OCI-LY1 (cell line): Measurements from ENCODE around the gene RPS21.

Experiments used
- H2AFZ ChIP-seq: fragments of 200-600 bp; sonication (generic), shearing (Covaris generic); 2 replicates; pipeline ENCODE4 v1.6.0; 2014; ENCODE audit warnings: antibody characterized with exemption, mild to moderate bottlenecking, low read length
- H3F3A ChIP-seq: fragments of 200-600 bp; sonication (generic), shearing (Covaris generic); 2 replicates; pipeline ENCODE4 v1.6.0; 2014; ENCODE audit warnings: mild to moderate bottlenecking, antibody characterized with exemption, low read length, moderate library complexity; ENCODE audit not compliant: insufficient read depth
- H3K27ac ChIP-seq: fragments of 200-600 bp; sonication (generic); 2 replicates; pipeline ENCODE4 v1.5.1; 2014; ENCODE audit warnings: low read length, mixed run types, mild to moderate bottlenecking, low read depth; ENCODE audit not compliant: poor library complexity, severe bottlenecking
- H3K27me3 ChIP-seq: fragments of 200-600 bp; sonication (generic); 2 replicates; pipeline ENCODE4 v1.6.0; 2014; ENCODE audit warnings: antibody characterized with exemption, mild to moderate bottlenecking, low read length, moderate library complexity; ENCODE audit not compliant: insufficient read depth
- H3K36me3 ChIP-seq: fragments of 200-600 bp; sonication (generic); 2 replicates; pipeline ENCODE4 v1.6.1; 2014; ENCODE audit warnings: mild to moderate bottlenecking, antibody characterized with exemption, low read length, moderate library complexity, mixed read lengths; ENCODE audit not compliant: insufficient read depth
- H3K4me1 ChIP-seq: fragments of 200-600 bp; sonication (generic); 2 replicates; pipeline ENCODE4 v1.5.1; 2014; ENCODE audit warnings: mild to moderate bottlenecking, low read length, moderate library complexity; ENCODE audit not compliant: insufficient read depth, severe bottlenecking
- H3K4me2 ChIP-seq: fragments of 200-600 bp; sonication (generic), shearing (Covaris generic); 2 replicates; pipeline ENCODE4 v1.6.1; 2014; ENCODE audit warnings: low read length
- H3K4me3 ChIP-seq: fragments of 200-600 bp; sonication (generic); 2 replicates; pipeline ENCODE4 v1.5.1; 2014; ENCODE audit warnings: low read length, low read depth, mild to moderate bottlenecking, mixed read lengths; ENCODE audit not compliant: poor library complexity, severe bottlenecking
- H3K79me2 ChIP-seq: fragments of 200-600 bp; shearing (Covaris generic); 2 replicates; pipeline ENCODE4 v1.6.1; 2016; ENCODE audit warnings: mixed run types, low read length, mixed read lengths; ENCODE audit not compliant: insufficient read depth
- H3K9ac ChIP-seq: fragments of 200-600 bp; sonication (generic), shearing (Covaris generic); 2 replicates; pipeline ENCODE4 v1.6.1; 2014; ENCODE audit warnings: mild to moderate bottlenecking, low read length, mixed read lengths
- H3K9me2 ChIP-seq: fragments of 200-600 bp; sonication (generic), shearing (Covaris generic); 2 replicates; pipeline ENCODE4 v1.6.1; 2014; ENCODE audit warnings: low read depth, mild to moderate bottlenecking, low read length, mixed read lengths
- H3K9me3 ChIP-seq: fragments of 200-600 bp; shearing (Covaris generic); 2 replicates; pipeline ENCODE4 v1.6.1; 2014; ENCODE audit warnings: low read length, mixed read lengths
- H4K20me1 ChIP-seq: fragments of 200-600 bp; sonication (generic), shearing (Covaris generic); 2 replicates; pipeline ENCODE4 v1.6.0; 2016; ENCODE audit warnings: mild to moderate bottlenecking, low read length; ENCODE audit not compliant: insufficient read depth
- EZH2 ChIP-seq: fragments of 200-600 bp; sonication (generic), shearing (Covaris generic); IDR thresholded peaks from 2 replicates; pipeline ENCODE4 v1.8.0; 2017; ENCODE audit warnings: borderline replicate concordance, mixed run types, mild to moderate bottlenecking, antibody characterized with exemption, low read length, moderate library complexity, mixed read lengths
- TF ChIP-seq, protein P1 (sequence below): fragments of 200-600 bp; sonication (generic), shearing (Covaris generic); IDR thresholded peaks from 2 replicates; pipeline ENCODE4 v1.5.1; 2017; ENCODE audit warnings: mild to moderate bottlenecking, antibody characterized with exemption, low read length, moderate library complexity, mixed read lengths

RPS21 gene

DNA sequence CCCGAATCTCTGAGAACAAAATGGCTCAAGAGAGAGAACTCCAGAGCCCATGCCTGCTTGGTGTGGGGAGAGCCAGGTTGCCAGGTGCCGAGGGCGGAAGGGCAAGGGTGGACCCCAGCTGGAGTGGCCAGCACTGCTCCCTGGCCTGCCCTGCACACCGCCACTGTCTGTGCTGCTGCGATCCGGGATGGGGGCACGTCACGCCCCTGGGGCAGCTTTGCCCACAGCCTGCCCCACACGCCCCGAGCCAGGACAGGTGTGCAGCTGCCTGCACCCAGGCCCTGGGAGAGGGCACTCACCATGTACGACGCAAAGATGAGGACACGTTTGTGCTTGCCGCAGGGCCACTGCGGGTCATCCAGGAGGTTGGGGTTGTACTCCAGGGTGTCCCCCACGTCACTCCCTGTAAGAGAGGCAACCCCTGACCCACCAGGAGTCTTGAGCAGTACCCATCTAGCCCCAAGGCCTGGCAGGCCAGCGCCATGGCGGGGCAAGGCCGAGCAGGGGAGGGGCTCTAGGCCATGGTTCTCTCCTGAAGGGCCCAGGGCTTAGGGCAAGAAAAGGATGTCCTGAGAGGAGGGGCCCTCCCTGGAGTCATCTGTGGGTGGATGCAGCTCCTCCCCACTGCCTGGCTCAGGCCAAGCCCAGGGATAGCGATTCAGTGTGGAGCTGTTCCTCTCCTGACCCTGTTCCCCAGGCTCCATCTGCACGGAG lies 5.9 kb downstream of the RPS21 start:
- no peaks in the 10 kb centered on the region for H3K27me3 ChIP-seq
- H4K20me1 ChIP-seq: no peaks in the 10 kb centered on the region
- no peak overlapping the region for H3K4me3 ChIP-seq
- TF ChIP-seq EZH2: no peak
- TF ChIP-seq, protein P1, sequence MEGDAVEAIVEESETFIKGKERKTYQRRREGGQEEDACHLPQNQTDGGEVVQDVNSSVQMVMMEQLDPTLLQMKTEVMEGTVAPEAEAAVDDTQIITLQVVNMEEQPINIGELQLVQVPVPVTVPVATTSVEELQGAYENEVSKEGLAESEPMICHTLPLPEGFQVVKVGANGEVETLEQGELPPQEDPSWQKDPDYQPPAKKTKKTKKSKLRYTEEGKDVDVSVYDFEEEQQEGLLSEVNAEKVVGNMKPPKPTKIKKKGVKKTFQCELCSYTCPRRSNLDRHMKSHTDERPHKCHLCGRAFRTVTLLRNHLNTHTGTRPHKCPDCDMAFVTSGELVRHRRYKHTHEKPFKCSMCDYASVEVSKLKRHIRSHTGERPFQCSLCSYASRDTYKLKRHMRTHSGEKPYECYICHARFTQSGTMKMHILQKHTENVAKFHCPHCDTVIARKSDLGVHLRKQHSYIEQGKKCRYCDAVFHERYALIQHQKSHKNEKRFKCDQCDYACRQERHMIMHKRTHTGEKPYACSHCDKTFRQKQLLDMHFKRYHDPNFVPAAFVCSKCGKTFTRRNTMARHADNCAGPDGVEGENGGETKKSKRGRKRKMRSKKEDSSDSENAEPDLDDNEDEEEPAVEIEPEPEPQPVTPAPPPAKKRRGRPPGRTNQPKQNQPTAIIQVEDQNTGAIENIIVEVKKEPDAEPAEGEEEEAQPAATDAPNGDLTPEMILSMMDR: no peak
- H3F3A ChIP-seq: no peaks in the 10 kb centered on the region
- H2AFZ ChIP-seq: no peak overlapping the region
- H3K36me3 ChIP-seq: peaks cover 66% of the 10 kb centered on the region
- no peak overlapping the region for H3K9ac ChIP-seq
- peaks cover 12% of the 10 kb centered on the region for H3K4me1 ChIP-seq
- no peaks in the 10 kb centered on the region for H3K9me3 ChIP-seq
- no peak overlapping the region for H3K27ac ChIP-seq
- peaks cover 10% of the 10 kb centered on the region for H3K79me2 ChIP-seq
- H3K4me2 ChIP-seq: no peak overlapping the region
- no peaks in the 10 kb centered on the region for H3K9me2 ChIP-seq

GRCh38 chr20:62393335-62393665 lies 6.4 kb downstream of the RPS21 start:
- Histone ChIP-seq H3K27ac (no peak overlapping the region), H3K9me3 (no peaks in the 10 kb centered on the region), H2AFZ (no peak overlapping the region), H3K4me1 (peaks cover 7% of the 10 kb centered on the region), H3K9ac (no peak overlapping the region), H3K36me3 (peaks cover 61% of the 10 kb centered on the region), H3K4me2 (no peak overlapping the region), H3K9me2 (no peaks in the 10 kb centered on the region), H3K27me3 (no peaks in the 10 kb centered on the region), H3F3A (no peaks in the 10 kb centered on the region), H4K20me1 (no peaks in the 10 kb centered on the region), H3K79me2 (peaks cover 5% of the 10 kb centered on the region), H3K4me3 (no peak overlapping the region)
- TF ChIP-seq, protein P1: no peak
- no peak for TF ChIP-seq EZH2

GRCh38 chr20:62393830-62394229 lies 6.9 kb downstream of the RPS21 start:
- H3F3A ChIP-seq: no peaks in the 10 kb centered on the region
- no peaks in the 10 kb centered on the region for H3K9me3 ChIP-seq
- H3K4me1 ChIP-seq: peaks cover 2% of the 10 kb centered on the region
- no peak overlapping the region for H3K9ac ChIP-seq
- no peaks in the 10 kb centered on the region for H3K9me2 ChIP-seq
- H2AFZ ChIP-seq: no peak overlapping the region
- no peaks in the 10 kb centered on the region for H3K27me3 ChIP-seq
- H3K27ac ChIP-seq: no peak overlapping the region
- H3K4me3 ChIP-seq: no peak overlapping the region
- TF ChIP-seq, protein P1: no peak
- no peak for TF ChIP-seq EZH2
- peaks cover 56% of the 10 kb centered on the region for H3K36me3 ChIP-seq
- H3K79me2 ChIP-seq: no peaks in the 10 kb centered on the region
- no peaks in the 10 kb centered on the region for H4K20me1 ChIP-seq
- no peak overlapping the region for H3K4me2 ChIP-seq
